HepG2 (cell line): ENCODE results near the gene ZNF442. TPM values are rescaled to one million over a fixed set of nuclear protein-coding genes. Genes with fewer than 3 reads are reported as not detected.

Source experiments
- AFF4 ChIP-seq: sonication (generic); formaldehyde crosslinking; IDR thresholded peaks from 2 replicates; pipeline ENCODE4 v1.4.0; 2020; ENCODE audit warnings: missing genetic modification reagents
- CCDC6 ChIP-seq: sonication (generic); formaldehyde crosslinking; IDR thresholded peaks from 2 replicates; pipeline ENCODE4 v1.8.1; 2022; ENCODE audit warnings: mild to moderate bottlenecking, missing genetic modification reagents, moderate library complexity
- FOXM1 ChIP-seq: sonication (generic); formaldehyde crosslinking; IDR thresholded peaks from 2 replicates; pipeline ENCODE4 v1.5.0; 2020; ENCODE audit warnings: missing genetic modification reagents
- HIC2 ChIP-seq: sonication (generic); formaldehyde crosslinking; IDR thresholded peaks from 2 replicates; pipeline ENCODE4 v1.9.0; 2022; ENCODE audit warnings: low read depth, missing genetic modification reagents
- HOXD1 ChIP-seq: sonication (generic); formaldehyde crosslinking; IDR thresholded peaks from 2 replicates; pipeline ENCODE4 v1.5.0; 2020; ENCODE audit warnings: missing genetic modification reagents
- PRMT3 ChIP-seq: sonication (generic); formaldehyde crosslinking; IDR thresholded peaks from 2 replicates; pipeline ENCODE4 v1.8.1; 2022; ENCODE audit warnings: low read depth, mild to moderate bottlenecking, moderate library complexity, missing genetic modification reagents, borderline replicate concordance
- SAP130 ChIP-seq: IDR thresholded peaks from 2 replicates; pipeline ENCODE4 v1.6.1; 2016; ENCODE audit warnings: low read depth
- SKIL ChIP-seq: sonication (generic); formaldehyde crosslinking; IDR thresholded peaks from 2 replicates; pipeline ENCODE4 v1.8.0; 2022; ENCODE audit warnings: missing genetic modification reagents, mild to moderate bottlenecking, moderate library complexity, borderline replicate concordance
- STAG1 ChIP-seq: sonication (generic); formaldehyde crosslinking; IDR thresholded peaks from 2 replicates; pipeline ENCODE4 v1.4.0; 2020; ENCODE audit warnings: missing genetic modification reagents
- ZMYM3 ChIP-seq: sonication (generic); formaldehyde crosslinking; IDR thresholded peaks from 2 replicates; pipeline ENCODE4 v1.5.1; 2020; ENCODE audit warnings: mild to moderate bottlenecking, missing genetic modification reagents
- ZNF138 ChIP-seq: sonication (generic); formaldehyde crosslinking; IDR thresholded peaks from 2 replicates; pipeline ENCODE4 v1.5.0; 2020; ENCODE audit warnings: mild to moderate bottlenecking, low read depth, missing genetic modification reagents
- ZNF292 ChIP-seq: sonication (generic); formaldehyde crosslinking; IDR thresholded peaks from 2 replicates; pipeline ENCODE4 v1.8.1; 2022; ENCODE audit warnings: mild to moderate bottlenecking, low read depth, missing genetic modification reagents, borderline replicate concordance
- ZNF609 ChIP-seq: sonication (generic); formaldehyde crosslinking; IDR thresholded peaks from 2 replicates; pipeline ENCODE4 v1.4.0; 2020; ENCODE audit warnings: mild to moderate bottlenecking, missing genetic modification reagents, borderline replicate concordance
- polyA plus RNA-seq, 8 experiments: library from polyadenylated mRNA; depleted of rRNA in 3 of 8; stranded (reverse) in 7 of 8; unstranded in 1 of 8; fragments of >200 nt; fragmentation: Illumina TruSeq in 4 of 8; extraction: Trizol in 4 of 8; gene quantifications; 2 replicates each; pipeline versions ENCODE4 v1.2.1 to v1.2.3, GENCODE V29; 2011 to 2016; ENCODE audit warnings: low read depth in 4 of 8, missing spikeins in 1 of 8, mixed read lengths in 1 of 8; ENCODE audit not compliant: insufficient read depth in 1 of 8
- total RNA-seq, 5 experiments: library from RNA; depleted of rRNA; stranded (reverse); fragments of >200 nt; fragmentation: Illumina TruSeq; extraction: Trizol; gene quantifications; 2 replicates each; pipeline ENCODE4 v1.2.3, GENCODE V29; 2016; ENCODE audit warnings: low read depth in 1 of 5

The ZNF442 gene
- total and polyA plus RNA-seq, 2 of the 13 experiments (the other 11 are each of a cell fraction or from before 2014, with no cell fraction given): 1.0 to 6.0 TPM

- TF ChIP-seq AFF4 (CRISPR knock-in tag): no peak
- TF ChIP-seq HIC2 (CRISPR knock-in tag): no peak
- TF ChIP-seq SKIL (CRISPR knock-in tag): no peak
- TF ChIP-seq FOXM1 (CRISPR knock-in tag): no peak
- TF ChIP-seq ZNF609 (CRISPR knock-in tag): peak; percentile 84; the same call in 1 of the 2 replicates
- no peak for TF ChIP-seq ZNF292 (CRISPR knock-in tag)
- TF ChIP-seq SAP130 (CRISPR knock-in tag): peak; percentile 69
- TF ChIP-seq CCDC6 (CRISPR knock-in tag): no peak
- no peak for TF ChIP-seq STAG1 (CRISPR knock-in tag)
- TF ChIP-seq ZMYM3 (CRISPR knock-in tag): no peak
- no peak for TF ChIP-seq ZNF138
- no peak for TF ChIP-seq HOXD1 (CRISPR knock-in tag)
- TF ChIP-seq PRMT3: no peak
These were observed 39.8 kb downstream of the ZNF442 start (continued) for GRCh38 chr19:12325690-12326089.
